Measurements from ENCODE around the gene ARL6IP5. TPM values are rescaled to one million over a fixed set of nuclear protein-coding genes. Genes with fewer than 3 reads are reported as not detected.

The ARL6IP5 gene
- total RNA-seq, 4 donors from 2014 or later: 51.0 to 92.5 (median 82.4) TPM

DNA sequence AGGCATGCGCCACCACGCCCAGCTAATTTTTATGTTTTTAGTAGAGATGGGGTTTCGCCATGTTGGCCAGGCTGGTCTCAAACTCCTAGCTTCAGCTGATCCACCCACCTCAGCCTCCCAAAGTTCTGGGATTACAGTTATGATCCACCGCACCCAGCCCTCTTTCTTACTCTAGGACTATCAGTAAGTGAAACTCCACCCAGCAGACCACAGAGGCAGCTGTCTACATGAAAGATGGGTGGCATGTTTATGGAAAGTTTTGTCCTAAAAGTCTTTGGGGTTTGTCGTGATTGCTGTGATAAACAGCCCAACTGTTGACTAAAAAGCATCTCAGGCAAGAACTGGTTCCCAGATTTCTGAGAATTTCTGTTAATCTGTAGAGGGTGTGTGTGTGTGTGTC is 10.9 kb downstream of the ARL6IP5 start:
- Histone ChIP-seq H3K36me3 (peaks cover 0 to 14% (median 0%) of the 10 kb centered on the region in 3 donors), H3K4me1 (peaks cover 4 to 55% (median 23%) of the 10 kb centered on the region in 4 donors), H3K27me3 (no peaks in the 10 kb centered on the region), H3K4me3 (peak overlapping the region in 1 of 4 donors; percentile 2), H3K27ac (peak overlapping the region; percentile 59 to 85 (median 76)), H3K9me3 (no peaks in the 10 kb centered on the region)
- TF ChIP-seq, protein P1, sequence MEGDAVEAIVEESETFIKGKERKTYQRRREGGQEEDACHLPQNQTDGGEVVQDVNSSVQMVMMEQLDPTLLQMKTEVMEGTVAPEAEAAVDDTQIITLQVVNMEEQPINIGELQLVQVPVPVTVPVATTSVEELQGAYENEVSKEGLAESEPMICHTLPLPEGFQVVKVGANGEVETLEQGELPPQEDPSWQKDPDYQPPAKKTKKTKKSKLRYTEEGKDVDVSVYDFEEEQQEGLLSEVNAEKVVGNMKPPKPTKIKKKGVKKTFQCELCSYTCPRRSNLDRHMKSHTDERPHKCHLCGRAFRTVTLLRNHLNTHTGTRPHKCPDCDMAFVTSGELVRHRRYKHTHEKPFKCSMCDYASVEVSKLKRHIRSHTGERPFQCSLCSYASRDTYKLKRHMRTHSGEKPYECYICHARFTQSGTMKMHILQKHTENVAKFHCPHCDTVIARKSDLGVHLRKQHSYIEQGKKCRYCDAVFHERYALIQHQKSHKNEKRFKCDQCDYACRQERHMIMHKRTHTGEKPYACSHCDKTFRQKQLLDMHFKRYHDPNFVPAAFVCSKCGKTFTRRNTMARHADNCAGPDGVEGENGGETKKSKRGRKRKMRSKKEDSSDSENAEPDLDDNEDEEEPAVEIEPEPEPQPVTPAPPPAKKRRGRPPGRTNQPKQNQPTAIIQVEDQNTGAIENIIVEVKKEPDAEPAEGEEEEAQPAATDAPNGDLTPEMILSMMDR (IDR thresholded peaks at IDR 0.05): no peak
- TF ChIP-seq POLR2A (IDR thresholded peaks at IDR 0.05): no peak
- DNase-seq: peak in 1 of 3 donors; percentile 67

DNA sequence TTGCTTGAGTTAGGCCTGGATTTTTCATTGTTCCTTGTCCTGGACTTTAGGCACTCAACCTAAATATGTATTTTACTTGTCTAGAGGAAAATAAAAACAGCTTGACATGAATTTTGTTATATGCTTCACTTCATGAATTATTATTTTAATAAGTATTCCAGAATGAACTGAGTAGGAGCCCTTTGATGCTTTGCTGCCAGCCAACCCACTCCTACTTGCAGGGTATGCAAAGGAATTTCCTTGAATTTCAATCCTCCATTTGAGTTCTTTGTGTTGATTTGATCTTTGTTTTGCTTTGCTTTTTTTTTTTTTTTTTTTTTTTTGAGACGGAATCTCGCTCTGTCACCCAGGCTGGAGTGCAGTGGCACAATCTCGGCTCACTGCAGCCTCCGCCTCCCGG is 11.6 kb downstream of the ARL6IP5 start:
- no peak for DNase-seq
- Histone ChIP-seq H3K27ac (peak overlapping the region; percentile 59 to 85 (median 76)), H3K4me1 (peaks cover 4 to 48% (median 18%) of the 10 kb centered on the region in 4 donors), H3K36me3 (peaks cover 0 to 15% (median 0%) of the 10 kb centered on the region in 3 donors), H3K27me3 (no peaks in the 10 kb centered on the region), H3K9me3 (no peaks in the 10 kb centered on the region), H3K4me3 (no peak overlapping the region)
- TF ChIP-seq POLR2A (IDR thresholded peaks at IDR 0.05): no peak
- TF ChIP-seq, protein P1 (IDR thresholded peaks at IDR 0.05): no peak

DNA sequence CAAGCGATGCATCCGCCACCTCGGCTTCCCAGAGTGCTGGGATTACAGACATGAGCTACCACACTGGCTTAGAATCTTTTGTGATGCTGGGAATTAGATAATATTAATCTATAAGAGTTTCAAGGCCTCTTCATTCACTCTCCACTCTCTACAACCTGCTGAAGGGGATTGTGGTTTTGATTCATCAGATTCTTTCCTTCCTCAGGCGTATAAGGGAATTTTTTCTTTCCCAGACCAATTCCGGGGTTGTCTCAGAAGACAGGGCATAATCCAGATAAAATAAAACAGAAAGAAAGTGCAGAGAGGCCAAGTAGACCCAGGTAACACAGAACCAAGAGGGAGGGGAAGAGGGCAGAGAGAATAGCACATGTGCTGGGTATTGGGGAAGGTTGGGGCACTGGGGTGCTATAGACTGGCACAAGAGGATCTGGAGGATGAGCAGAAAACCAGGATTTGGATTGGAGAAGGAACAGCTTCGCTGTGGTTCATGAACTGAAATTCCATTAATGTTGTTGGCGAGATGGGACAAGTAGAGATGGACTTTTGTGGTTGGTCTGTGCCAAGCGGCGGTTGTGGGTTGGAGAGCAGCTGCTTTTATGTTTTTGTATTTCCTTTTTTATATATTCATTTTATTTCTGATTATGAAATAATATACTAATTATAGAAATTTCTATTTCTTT is 12.8 kb downstream of the ARL6IP5 start:
- Histone ChIP-seq H3K36me3 (peaks cover 0 to 22% (median 0%) of the 10 kb centered on the region in 3 donors), H3K4me3 (no peak overlapping the region), H3K4me1 (peaks cover 4 to 37% (median 16%) of the 10 kb centered on the region in 4 donors), H3K9me3 (no peaks in the 10 kb centered on the region), H3K27me3 (no peaks in the 10 kb centered on the region), H3K27ac (peak overlapping the region in 1 of 4 donors; percentile 21)
- TF ChIP-seq, protein P1 (IDR thresholded peaks at IDR 0.05): no peak
- no peak for TF ChIP-seq POLR2A (IDR thresholded peaks at IDR 0.05)
- no peak for DNase-seq

- Histone ChIP-seq H3K36me3 (peaks cover 0 to 42% (median 2%) of the 10 kb centered on the region in 3 donors), H3K9me3 (no peaks in the 10 kb centered on the region), H3K4me3 (no peak overlapping the region), H3K27ac (no peak overlapping the region), H3K27me3 (no peaks in the 10 kb centered on the region), H3K4me1 (peaks cover 0 to 17% (median 3%) of the 10 kb centered on the region in 4 donors)
- TF ChIP-seq POLR2A (IDR thresholded peaks at IDR 0.05): no peak
- TF ChIP-seq, protein P1 (IDR thresholded peaks at IDR 0.05): no peak
- no peak for DNase-seq
These were observed 14.8 kb downstream of the ARL6IP5 start for GRCh38 chr3:69099576-69099975.

DNA sequence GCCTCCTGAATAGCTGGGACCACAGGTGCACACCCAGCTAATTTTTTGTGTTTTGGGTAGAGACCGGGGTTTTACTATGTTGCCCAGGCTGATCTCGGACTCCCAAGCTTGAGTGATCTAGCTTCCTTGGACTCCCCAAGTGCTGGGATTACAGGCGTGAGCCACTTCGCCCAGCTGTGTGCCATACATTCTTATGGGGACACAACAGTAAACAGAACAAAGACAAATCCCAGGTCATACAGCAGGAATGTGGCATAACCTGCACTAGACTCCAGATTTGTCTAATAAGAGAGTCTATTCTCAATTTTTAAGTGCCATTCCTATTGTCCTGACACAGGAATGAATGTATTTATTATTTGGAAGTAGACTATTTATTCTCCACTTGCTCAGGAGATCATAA is 17.6 kb downstream of the ARL6IP5 start:
- H3K27me3 ChIP-seq: no peaks in the 10 kb centered on the region
- H3K9me3 ChIP-seq: no peaks in the 10 kb centered on the region
- TF ChIP-seq, protein P1 (IDR thresholded peaks at IDR 0.05): no peak
- TF ChIP-seq POLR2A (IDR thresholded peaks at IDR 0.05): no peak
- H3K27ac ChIP-seq: no peak overlapping the region
- H3K36me3 ChIP-seq: peaks cover 0 to 48% (median 2%) of the 10 kb centered on the region in 3 donors
- H3K4me1 ChIP-seq: no peaks in the 10 kb centered on the region
- no peak overlapping the region for H3K4me3 ChIP-seq
- no peak for DNase-seq
